SK-N-MC (cell line): ENCODE results near the gene CAMK1.

Source experiments
- DNase-seq: peaks from one replicate; pipeline ENCODE4 v3.0.0-alpha.2; 2011; ENCODE audit warnings: low read depth, low spot score
- H3K27ac ChIP-seq: fragments of 200-600 bp; sonication (generic); 2 replicates; pipeline ENCODE4 v1.5.1; 2016; ENCODE audit warnings: mixed run types
- H3K36me3 ChIP-seq: fragments of 200-600 bp; sonication (generic); 2 replicates; pipeline ENCODE4 v1.6.1; 2017; ENCODE audit warnings: antibody characterized with exemption, low read length, mixed read lengths; ENCODE audit not compliant: insufficient read depth
- H3K4me3 ChIP-seq: fragments of 200-600 bp; sonication (generic); 2 replicates; pipeline ENCODE4 v1.5.1; 2016
- H3K9ac ChIP-seq: fragments of 200-600 bp; sonication (generic); 2 replicates; pipeline ENCODE4 v1.8.0; 2017; ENCODE audit warnings: mixed run types, mixed read lengths; ENCODE audit not compliant: insufficient read length
- H3K9me3 ChIP-seq: fragments of 200-600 bp; sonication (generic); 2 replicates; pipeline ENCODE4 v1.6.1; 2017; ENCODE audit warnings: low read depth, mild to moderate bottlenecking, antibody characterized with exemption, low read length, moderate library complexity, mixed read lengths
- EZH2 ChIP-seq: fragments of 200-600 bp; sonication (generic); IDR thresholded peaks from one replicate; pipeline ENCODE4 v1.6.1; 2017; ENCODE audit warnings: antibody characterized with exemption
- FOXP2 ChIP-seq: optimal IDR thresholded peaks from 2 replicates; pipeline ENCODE3; 2011; ENCODE audit warnings: mild to moderate bottlenecking, moderate library complexity; ENCODE audit not compliant: insufficient read depth; ENCODE audit errors: extremely low read length, control extremely low read depth
- POLR2AphosphoS5 ChIP-seq: IDR thresholded peaks from 2 replicates; pipeline ENCODE4 v1.6.1; 2012; ENCODE audit warnings: mild to moderate bottlenecking, low read depth, low read length, borderline replicate concordance

The CAMK1 gene

GRCh38 chr3:9769012-9769411, 735 bp downstream of the CAMK1 start:
- Histone ChIP-seq H3K36me3 (no peaks in the 10 kb centered on the region), H3K9me3 (no peaks in the 10 kb centered on the region), H3K9ac (no peak overlapping the region), H3K4me3 (peak overlapping the region; percentile 73), H3K27ac (no peak overlapping the region)
- no peak for TF ChIP-seq POLR2AphosphoS5
- TF ChIP-seq FOXP2 = no peak
- no peak for TF ChIP-seq EZH2
- DNase-seq = no peak

GRCh38 chr3:9768141-9768775, 1.5 kb downstream of the CAMK1 start:
- Histone ChIP-seq H3K36me3 (no peaks in the 10 kb centered on the region), H3K4me3 (no peak overlapping the region), H3K27ac (no peak overlapping the region), H3K9ac (no peak overlapping the region), H3K9me3 (no peaks in the 10 kb centered on the region)
- DNase-seq = no peak
- TF ChIP-seq FOXP2 (no peak), POLR2AphosphoS5 (no peak), EZH2 (no peak)

- H3K9me3 ChIP-seq = no peaks in the 10 kb centered on the region
- H3K4me3 ChIP-seq = no peak overlapping the region
- DNase-seq = no peak
- H3K27ac ChIP-seq = no peak overlapping the region
- no peak overlapping the region for H3K9ac ChIP-seq
- H3K36me3 ChIP-seq = no peaks in the 10 kb centered on the region
- TF ChIP-seq EZH2 (no peak), FOXP2 (no peak), POLR2AphosphoS5 (no peak)
Observed at GRCh38 chr3:9767418-9767817, 2.3 kb downstream of the CAMK1 start.

- Histone ChIP-seq H3K27ac (no peak overlapping the region), H3K9me3 (no peaks in the 10 kb centered on the region), H3K9ac (no peak overlapping the region), H3K36me3 (no peaks in the 10 kb centered on the region), H3K4me3 (no peak overlapping the region)
- no peak for DNase-seq
- TF ChIP-seq POLR2AphosphoS5 = no peak
- TF ChIP-seq FOXP2 = no peak
- TF ChIP-seq EZH2 = no peak
Observed at GRCh38 chr3:9765865-9766264, 3.9 kb downstream of the CAMK1 start.

- Histone ChIP-seq H3K27ac (no peak overlapping the region), H3K9ac (no peak overlapping the region), H3K4me3 (no peak overlapping the region), H3K36me3 (no peaks in the 10 kb centered on the region), H3K9me3 (no peaks in the 10 kb centered on the region)
- no peak for TF ChIP-seq EZH2
- TF ChIP-seq POLR2AphosphoS5 = no peak
- no peak for TF ChIP-seq FOXP2
- no peak for DNase-seq
Observed at GRCh38 chr3:9762871-9763270, 6.9 kb downstream of the CAMK1 start.

GRCh38 chr3:9761919-9762318, 7.8 kb downstream of the CAMK1 start:
- no peak overlapping the region for H3K27ac ChIP-seq
- no peak overlapping the region for H3K9ac ChIP-seq
- DNase-seq = no peak
- TF ChIP-seq FOXP2 = no peak
- no peaks in the 10 kb centered on the region for H3K9me3 ChIP-seq
- H3K4me3 ChIP-seq = no peak overlapping the region
- no peaks in the 10 kb centered on the region; the same call in 1 of the 2 replicates for H3K36me3 ChIP-seq

- no peak overlapping the region for H3K27ac ChIP-seq
- no peak for DNase-seq
- no peak overlapping the region for H3K9ac ChIP-seq
- TF ChIP-seq EZH2 (no peak), POLR2AphosphoS5 (no peak), FOXP2 (no peak)
- H3K4me3 ChIP-seq = no peak overlapping the region
- H3K36me3 ChIP-seq = no peaks in the 10 kb centered on the region; the same call in 1 of the 2 replicates
- H3K9me3 ChIP-seq = no peaks in the 10 kb centered on the region
Observed at GRCh38 chr3:9760779-9761505, 8.8 kb downstream of the CAMK1 start.

GRCh38 chr3:9757427-9757826, 12.3 kb downstream of the CAMK1 start:
- no peak for DNase-seq
- Histone ChIP-seq H3K4me3 (no peak overlapping the region), H3K9me3 (no peaks in the 10 kb centered on the region), H3K27ac (no peak overlapping the region), H3K9ac (no peak overlapping the region), H3K36me3 (no peaks in the 10 kb centered on the region; the same call in 1 of the 2 replicates)
- TF ChIP-seq EZH2 (no peak), POLR2AphosphoS5 (no peak; the same call in 1 of the 2 replicates), FOXP2 (no peak)

GRCh38 chr3:9754678-9755077, 15.1 kb downstream of the CAMK1 start:
- no peak for DNase-seq
- no peak for TF ChIP-seq EZH2
- no peak for TF ChIP-seq POLR2AphosphoS5
- no peak for TF ChIP-seq FOXP2
- Histone ChIP-seq H3K9me3 (no peaks in the 10 kb centered on the region), H3K36me3 (no peaks in the 10 kb centered on the region; the same call in 1 of the 2 replicates), H3K27ac (0 out of 2 replicates have a peak overlapping the region, but pooled peaks have one; percentile 25), H3K9ac (no peak overlapping the region), H3K4me3 (no peak overlapping the region)
